ENCODE results near the gene MLYCD.

The MLYCD gene

DNA sequence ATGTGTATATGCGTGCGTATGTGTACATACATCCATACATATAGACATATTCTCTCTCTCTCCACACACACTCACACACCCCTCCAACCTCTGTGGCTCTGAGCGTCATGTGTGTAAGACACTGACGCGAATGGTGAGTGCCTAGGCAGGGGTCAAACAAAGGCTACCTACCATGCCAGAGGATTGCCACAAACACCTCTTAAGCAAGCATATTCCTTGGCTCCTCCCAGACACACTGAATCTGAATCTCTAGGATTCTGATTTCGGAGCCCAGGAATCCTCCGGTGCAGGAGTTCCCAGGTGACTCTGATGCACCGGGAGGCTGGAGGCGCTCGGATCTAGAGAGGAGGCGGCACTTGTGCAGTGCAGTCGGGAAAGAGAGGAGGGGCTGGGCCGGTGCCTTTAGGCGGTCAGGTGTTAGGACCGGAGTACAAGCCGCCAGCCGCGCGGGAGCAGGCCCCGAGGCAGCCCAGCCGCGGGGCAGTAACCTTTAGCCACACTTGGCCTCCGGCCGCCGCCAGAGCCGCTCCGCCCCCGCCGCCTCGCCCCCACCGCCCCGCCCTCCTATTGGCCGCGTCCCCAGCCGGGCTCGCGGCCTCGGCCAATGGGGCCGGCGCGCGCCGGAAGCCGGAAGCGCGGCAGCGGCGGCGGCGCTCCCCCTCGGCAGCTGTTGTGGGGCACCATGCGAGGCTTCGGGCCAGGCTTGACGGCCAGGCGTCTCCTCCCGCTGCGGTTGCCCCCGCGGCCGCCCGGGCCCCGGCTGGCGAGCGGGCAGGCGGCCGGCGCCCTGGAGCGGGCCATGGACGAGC, at the start of gene MLYCD:
Gene MLYCD, plus strand, starts transcription at position 653 of the 809 bp plus-strand sequence. Its CDS starts 30 bp downstream, at position 683.
- peak; percentile 72 for DNase-seq

- DNase-seq = no peak
Observed at GRCh38 chr16:83849421-83849820, 49.5 kb upstream of the MLYCD start.

DNA sequence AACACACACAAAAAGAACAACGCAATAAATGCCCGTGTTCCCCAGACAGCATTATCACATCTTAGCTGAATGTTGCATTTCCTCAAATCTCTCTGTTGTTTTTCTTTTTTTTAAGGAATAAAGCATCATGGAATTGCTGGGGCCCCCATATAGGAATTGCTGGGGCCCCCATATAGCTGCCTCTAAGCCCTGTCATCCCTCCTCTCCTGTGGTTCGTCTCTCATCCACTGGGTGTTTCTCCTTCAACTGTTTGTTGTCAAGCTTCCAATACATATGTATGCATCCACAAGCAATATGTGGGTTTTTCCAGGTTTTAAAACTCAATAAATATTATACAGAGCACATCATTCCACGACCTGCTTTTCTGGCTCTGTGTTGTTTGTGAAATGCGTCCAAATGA, 48.0 kb upstream of the MLYCD start:
- DNase-seq = no peak

- DNase-seq = no peak
Observed at GRCh38 chr16:83851473-83851872, 47.4 kb upstream of the MLYCD start.

GRCh38 chr16:83852774-83853173, 46.1 kb upstream of the MLYCD start:
- DNase-seq = no peak

GRCh38 chr16:83853834-83854233, 45.1 kb upstream of the MLYCD start:
- no peak for DNase-seq

GRCh38 chr16:83854420-83854819, 44.5 kb upstream of the MLYCD start:
- DNase-seq = no peak

DNA sequence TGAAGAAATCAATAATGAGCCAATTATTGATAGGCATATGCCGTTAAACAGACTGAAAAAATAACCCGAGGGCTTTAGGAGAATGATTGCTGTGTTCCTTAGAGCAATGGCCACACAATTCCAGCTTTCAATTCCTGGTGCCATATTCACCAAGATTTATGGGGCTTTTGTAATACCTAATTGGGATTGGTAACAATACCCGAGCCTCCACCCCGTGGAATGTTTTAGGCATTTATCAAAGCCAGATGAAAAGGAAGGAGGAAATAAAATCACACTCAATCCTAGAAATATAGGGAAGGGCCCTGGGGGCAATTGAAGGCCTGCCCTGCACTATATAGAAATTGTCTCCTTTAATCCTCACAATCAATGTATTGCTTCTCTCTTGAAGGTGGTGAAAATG, 42.1 kb upstream of the MLYCD start:
- DNase-seq = no peak

DNA sequence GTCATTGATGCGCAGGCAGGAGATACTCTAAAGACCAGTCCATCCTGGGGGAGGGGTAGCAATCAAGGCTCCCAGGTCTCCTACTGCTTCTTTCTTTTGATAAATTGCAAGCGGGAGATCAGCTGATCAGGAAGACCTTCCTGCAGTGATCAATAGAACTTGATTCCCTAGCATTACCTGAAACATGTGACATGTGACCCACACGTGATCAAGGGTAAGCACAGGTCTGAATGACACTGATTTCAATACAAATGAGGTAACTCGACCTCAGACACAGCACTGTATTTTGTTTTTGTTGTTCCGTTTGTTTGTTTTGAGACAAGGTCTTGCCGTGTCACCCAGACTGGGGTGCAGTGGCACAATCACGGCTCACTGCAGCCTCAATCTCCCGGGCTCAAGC, 39.6 kb upstream of the MLYCD start:
- DNase-seq = no peak

DNA sequence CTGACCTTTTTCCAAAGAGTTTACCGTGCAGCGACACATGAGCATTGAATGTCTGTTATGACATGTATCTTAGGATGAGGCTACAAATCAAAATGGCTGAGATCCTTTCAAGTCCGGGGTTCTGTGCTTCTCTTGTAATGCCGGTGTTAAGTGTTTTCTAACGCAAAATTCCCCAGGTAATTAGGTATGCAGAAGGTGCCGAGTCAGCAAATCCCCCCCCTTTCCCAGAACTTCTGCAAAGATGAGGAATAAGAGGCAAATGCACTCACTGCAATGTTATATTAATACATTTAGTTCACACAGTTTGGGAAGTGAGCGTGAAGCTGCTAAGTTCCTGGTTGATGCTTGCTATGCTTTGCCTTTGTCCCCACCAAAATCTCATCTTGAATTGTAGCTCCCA, 36.3 kb upstream of the MLYCD start:
- DNase-seq = no peak

GRCh38 chr16:83863682-83864081, 35.2 kb upstream of the MLYCD start:
- DNase-seq = no peak

GRCh38 chr16:83870830-83871229, 28.1 kb upstream of the MLYCD start:
- DNase-seq = no peak

DNA sequence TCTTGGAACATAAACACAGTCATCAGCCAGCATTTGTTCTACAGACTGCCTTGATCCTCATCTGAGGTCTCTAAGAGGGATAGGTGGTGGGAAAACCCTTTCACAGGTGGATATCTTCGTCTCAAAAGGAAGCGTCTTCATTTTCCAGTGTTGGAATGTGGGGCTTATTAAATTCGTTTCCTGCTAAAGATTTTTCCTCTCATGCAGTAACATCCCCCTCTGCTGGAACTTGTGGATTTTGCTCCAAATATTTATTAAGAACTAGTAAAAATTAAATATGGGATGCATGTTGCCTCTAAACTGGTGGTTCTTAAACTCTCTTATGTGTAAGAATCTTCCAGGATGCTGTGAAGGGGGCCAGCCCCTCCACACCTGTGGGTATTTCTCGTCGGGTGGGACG, 20.1 kb upstream of the MLYCD start:
- no peak for DNase-seq

DNA sequence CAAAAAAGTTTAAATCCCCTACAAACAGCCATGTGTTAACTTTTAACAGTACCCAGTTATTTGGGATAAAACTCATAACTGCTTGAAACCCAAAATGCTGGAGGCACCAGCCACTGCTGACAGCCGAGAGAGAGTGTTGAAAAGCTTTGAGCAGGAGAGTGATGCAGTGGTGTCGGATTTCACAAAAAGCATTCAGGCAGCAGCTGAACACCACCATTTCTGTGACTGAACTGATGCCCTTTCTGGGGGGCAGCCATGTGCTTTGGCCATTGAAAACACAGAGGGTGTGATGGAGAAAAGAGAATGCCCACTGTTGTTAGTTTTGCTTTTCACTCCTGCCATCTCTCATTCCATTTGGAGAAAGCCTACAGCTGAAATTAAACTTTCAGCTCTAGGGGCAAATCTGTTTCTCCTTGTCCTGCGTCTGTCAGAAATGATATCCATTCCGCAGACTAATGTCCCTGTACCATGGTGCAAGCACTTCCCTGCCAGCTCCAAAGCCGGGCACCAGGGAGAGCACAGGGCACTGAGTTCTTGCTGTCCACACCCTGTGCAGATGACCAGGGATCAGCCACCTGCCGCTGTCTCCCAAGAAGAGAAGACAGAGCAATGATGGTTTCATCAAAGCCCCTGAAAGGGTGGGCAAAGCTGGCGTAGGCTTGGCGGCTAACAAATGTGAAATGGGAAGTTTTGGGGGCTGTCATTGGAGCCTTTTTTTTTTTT, 16.6 kb upstream of the MLYCD start:
- DNase-seq = no peak

GRCh38 chr16:83886199-83886971, 12.5 kb upstream of the MLYCD start:
- no peak for DNase-seq

DNA sequence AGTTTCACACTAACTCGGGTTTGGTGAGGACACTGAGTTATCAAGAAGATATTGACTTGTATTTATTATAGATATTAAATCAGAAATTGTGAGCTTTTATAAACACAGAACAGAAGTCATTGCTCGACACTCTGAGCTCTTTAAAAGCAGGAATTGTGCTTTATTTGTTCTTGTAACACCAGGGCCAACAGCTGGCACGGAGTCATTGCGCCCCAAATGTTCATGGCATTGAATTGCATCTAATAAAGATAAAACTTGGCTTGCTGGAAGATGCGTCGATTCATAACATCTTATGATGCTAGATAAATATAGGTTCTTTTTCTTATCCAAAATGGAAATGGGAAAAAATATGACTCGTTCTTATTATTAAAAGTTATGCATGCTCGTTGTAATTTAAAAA, 11.8 kb upstream of the MLYCD start:
- no peak for DNase-seq

GRCh38 chr16:83887564-83887963, 11.4 kb upstream of the MLYCD start:
- DNase-seq = no peak

DNA sequence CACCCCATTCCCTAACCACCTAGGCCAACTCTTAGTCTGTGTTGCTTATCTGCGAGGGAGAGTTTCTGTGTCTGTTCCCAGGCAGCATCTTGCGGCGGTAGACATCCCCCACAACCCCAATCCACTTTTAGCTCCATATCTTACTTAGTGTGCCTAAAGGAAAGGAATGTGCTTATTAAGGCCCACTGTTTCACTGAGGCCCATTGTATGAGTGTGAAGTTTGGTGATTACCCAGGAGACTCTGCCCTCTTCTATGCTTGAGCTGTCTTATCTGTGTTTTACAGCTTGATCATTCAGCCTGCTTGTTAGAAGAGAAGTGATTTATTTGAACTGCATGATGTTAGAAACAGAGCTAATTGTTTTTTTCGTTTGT, 10.3 kb upstream of the MLYCD start:
- no peak for DNase-seq

DNA sequence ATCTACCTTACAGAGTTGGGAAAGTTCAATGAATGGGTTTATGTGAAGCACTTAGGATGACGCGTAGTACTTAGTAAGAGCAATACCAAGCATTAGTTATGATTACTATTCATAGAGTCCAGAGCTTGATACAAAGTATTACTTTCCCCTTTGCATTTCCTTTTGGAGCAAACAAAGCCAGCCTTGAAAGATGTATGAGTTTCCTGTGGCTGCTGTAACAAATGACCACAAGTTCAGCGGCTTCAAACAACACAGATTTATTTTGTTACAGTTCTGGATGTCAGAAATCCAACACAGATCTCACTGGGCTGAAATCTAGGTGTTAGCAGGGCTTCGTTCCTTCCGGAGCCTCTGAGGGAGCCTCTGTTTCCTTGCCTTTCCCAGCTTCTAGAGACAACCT, 8.6 kb upstream of the MLYCD start:
- no peak for DNase-seq

- DNase-seq = no peak
Observed at GRCh38 chr16:83891742-83892141, 7.2 kb upstream of the MLYCD start.

GRCh38 chr16:83895243-83895642, 3.7 kb upstream of the MLYCD start:
- DNase-seq = no peak

GRCh38 chr16:83895942-83896341, 3.0 kb upstream of the MLYCD start:
- no peak for DNase-seq

- DNase-seq = peak; percentile 41
Observed at GRCh38 chr16:83899272-83899897, 470 bp downstream of the MLYCD start.
